Fibroblast of lung (primary cell): Measurements from ENCODE around the gene SPINK5. TPM values are rescaled to one million over a fixed set of nuclear protein-coding genes. Genes with fewer than 3 reads are reported as not detected.
A peak's percentile ranks its signal among the peaks of the same experiment; 100 is the strongest.

Experiments
- DNase-seq, 2 donors: peaks; one replicate each; pipeline versions ENCODE4 v3.0.0 to v3.0.0-alpha.2; 2010; ENCODE audit warnings: low read depth in 2 of 2
- H2AFZ ChIP-seq: 2 replicates; pipeline ENCODE4 v1.5.1; 2012; ENCODE audit warnings: low read length, control low read depth, inconsistent platforms
- H3K27ac ChIP-seq: 2 replicates; pipeline ENCODE4 v1.5.1; 2011; ENCODE audit warnings: low read length, control low read depth; ENCODE audit not compliant: insufficient read depth
- H3K27me3 ChIP-seq: 2 replicates; pipeline ENCODE4 v1.5.1; 2011; ENCODE audit warnings: mild to moderate bottlenecking, low read length; ENCODE audit not compliant: control insufficient read depth, insufficient read depth
- H3K36me3 ChIP-seq: 2 replicates; pipeline ENCODE4 v1.5.1; 2011; ENCODE audit warnings: low read length; ENCODE audit not compliant: control insufficient read depth, insufficient read depth
- H3K4me1 ChIP-seq: 2 replicates; pipeline ENCODE4 v1.5.1; 2011; ENCODE audit warnings: low read length; ENCODE audit not compliant: control insufficient read depth, insufficient read depth; ENCODE audit errors: extremely low read depth
- H3K4me2 ChIP-seq: 2 replicates; pipeline ENCODE4 v1.5.1; 2011; ENCODE audit warnings: low read length, control low read depth; ENCODE audit not compliant: insufficient read depth; ENCODE audit errors: extremely low read depth
- H3K4me3 ChIP-seq, 4 experiments: fragments of 200-600 bp in 1 of 4; sonication (generic) in 1 of 4; replicated peaks in 1 of 4; 2 replicates each; pipeline ENCODE4 v1.5.1; 2011 to 2016; ENCODE audit warnings: low read length in 4 of 4, low read depth in 3 of 4, mild to moderate bottlenecking in 3 of 4, control low read depth in 2 of 4, inconsistent platforms in 1 of 4, mixed read lengths in 1 of 4; ENCODE audit not compliant: insufficient read depth in 1 of 4; ENCODE audit errors: control extremely low read depth in 1 of 4
- H3K79me2 ChIP-seq: 2 replicates; pipeline ENCODE4 v1.5.1; 2012; ENCODE audit warnings: mild to moderate bottlenecking, low read length, inconsistent platforms; ENCODE audit not compliant: control insufficient read depth, insufficient read depth
- H3K9ac ChIP-seq: 2 replicates; pipeline ENCODE4 v1.5.1; 2011; ENCODE audit warnings: mild to moderate bottlenecking, low read length, control low read depth; ENCODE audit not compliant: insufficient read depth
- H3K9me3 ChIP-seq: 2 replicates; pipeline ENCODE4 v1.5.1; 2012; ENCODE audit warnings: low read depth, low read length; ENCODE audit not compliant: control insufficient read depth, insufficient read depth
- H4K20me1 ChIP-seq: 2 replicates; pipeline ENCODE4 v1.5.1; 2011; ENCODE audit warnings: low read length; ENCODE audit not compliant: control insufficient read depth, insufficient read depth; ENCODE audit errors: extremely low read depth
- EZH2 ChIP-seq: IDR thresholded peaks from 2 replicates; pipeline ENCODE4 v1.5.1; 2012; ENCODE audit warnings: low read length, control low read depth, mild to moderate bottlenecking; ENCODE audit errors: missing control alignments
- polyA minus RNA-seq: library from RNA; depleted of rRNA, polyadenylated mRNA; stranded (reverse); fragments of >200 nt; gene quantifications from 2 replicates; pipeline ENCODE4 v1.2.3, GENCODE V29; 2011; ENCODE audit warnings: low replicate concordance
- polyA plus RNA-seq, 2 donors: library from polyadenylated mRNA; depleted of rRNA in 1 of 2; stranded (reverse) in 1 of 2; unstranded in 1 of 2; fragments of >200 nt; gene quantifications; 2 replicates each; pipeline ENCODE4 v1.2.1, GENCODE V29; 2011 to 2012; ENCODE audit warnings: missing spikeins in 1 of 2
- total RNA-seq: library from RNA; depleted of rRNA; stranded (reverse); fragments of >200 nt; gene quantifications from 2 replicates; pipeline ENCODE4 v1.2.1, GENCODE V29; 2014
- TF ChIP-seq, protein P1 (sequence below), 2 donors: IDR thresholded peaks in 1 of 2; conservative IDR thresholded peaks in 1 of 2; 1 replicate in 1 of 2; 2 replicates in 1 of 2; pipeline ENCODE4 v1.5.1; 2011 to 2012; ENCODE audit warnings: low read length in 2 of 2, control low read depth in 1 of 2, inconsistent platforms in 1 of 2, low read depth in 1 of 2, mild to moderate bottlenecking in 1 of 2

The SPINK5 gene
- total RNA-seq (not detected in 2 replicates), polyA plus RNA-seq (not detected in 2 replicates), polyA minus RNA-seq (not detected in 2 replicates)
- not detected in 2 replicates for polyA plus RNA-seq (2012)

- Histone ChIP-seq H3K9me3 (no peaks in the 10 kb centered on the region), H4K20me1 (no peaks in the 10 kb centered on the region), H2AFZ (no peak within 1 kb of the TSS), H3K9ac (no peak within 1 kb of the TSS), H3K4me1 (no peaks in the 10 kb centered on the region), H3K4me2 (no peak within 1 kb of the TSS), H3K27me3 (no peaks in the 10 kb centered on the region), H3K36me3 (no peaks in the 10 kb centered on the region), H3K79me2 (no peaks in the 10 kb centered on the region), H3K27ac (no peak within 1 kb of the TSS), H3K4me3 (no peak within 1 kb of the TSS)
- TF ChIP-seq, protein P1, sequence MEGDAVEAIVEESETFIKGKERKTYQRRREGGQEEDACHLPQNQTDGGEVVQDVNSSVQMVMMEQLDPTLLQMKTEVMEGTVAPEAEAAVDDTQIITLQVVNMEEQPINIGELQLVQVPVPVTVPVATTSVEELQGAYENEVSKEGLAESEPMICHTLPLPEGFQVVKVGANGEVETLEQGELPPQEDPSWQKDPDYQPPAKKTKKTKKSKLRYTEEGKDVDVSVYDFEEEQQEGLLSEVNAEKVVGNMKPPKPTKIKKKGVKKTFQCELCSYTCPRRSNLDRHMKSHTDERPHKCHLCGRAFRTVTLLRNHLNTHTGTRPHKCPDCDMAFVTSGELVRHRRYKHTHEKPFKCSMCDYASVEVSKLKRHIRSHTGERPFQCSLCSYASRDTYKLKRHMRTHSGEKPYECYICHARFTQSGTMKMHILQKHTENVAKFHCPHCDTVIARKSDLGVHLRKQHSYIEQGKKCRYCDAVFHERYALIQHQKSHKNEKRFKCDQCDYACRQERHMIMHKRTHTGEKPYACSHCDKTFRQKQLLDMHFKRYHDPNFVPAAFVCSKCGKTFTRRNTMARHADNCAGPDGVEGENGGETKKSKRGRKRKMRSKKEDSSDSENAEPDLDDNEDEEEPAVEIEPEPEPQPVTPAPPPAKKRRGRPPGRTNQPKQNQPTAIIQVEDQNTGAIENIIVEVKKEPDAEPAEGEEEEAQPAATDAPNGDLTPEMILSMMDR (conservative IDR thresholded peaks at IDR 0.05 in 1 of 2, IDR thresholded peaks at IDR 0.05 in 1 of 2; ENCODE audit: low read depth in 1 of 2, low read length in 2 of 2): no peak
- no peak for TF ChIP-seq EZH2
- DNase-seq: no peak
These were observed at the start of gene SPINK5 for GRCh38 chr5:148063861-148064260. SPINK5 (plus strand) TSS chr5:148063980; CDS start chr5:148064045, 65 bp downstream.

GRCh38 chr5:148014276-148014675 is 49.5 kb upstream of the SPINK5 start:
- Histone ChIP-seq H3K79me2 (no peaks in the 10 kb centered on the region), H3K36me3 (no peaks in the 10 kb centered on the region), H3K4me3 (no peak overlapping the region), H3K9ac (no peak overlapping the region), H4K20me1 (no peaks in the 10 kb centered on the region), H3K4me2 (no peak overlapping the region), H2AFZ (no peak overlapping the region), H3K9me3 (no peaks in the 10 kb centered on the region), H3K4me1 (no peaks in the 10 kb centered on the region), H3K27me3 (no peaks in the 10 kb centered on the region), H3K27ac (no peak overlapping the region)
- peak in 1 of 2 donors; percentile 58 for DNase-seq
- TF ChIP-seq EZH2: no peak
- TF ChIP-seq, protein P1 (conservative IDR thresholded peaks at IDR 0.05 in 1 of 2, IDR thresholded peaks at IDR 0.05 in 1 of 2; ENCODE audit: low read depth in 1 of 2, low read length in 2 of 2): no peak

- TF ChIP-seq EZH2: no peak
- TF ChIP-seq, protein P1 (conservative IDR thresholded peaks at IDR 0.05 in 1 of 2, IDR thresholded peaks at IDR 0.05 in 1 of 2; ENCODE audit: low read depth in 1 of 2, low read length in 2 of 2): no peak
- H3K4me3 ChIP-seq: no peak overlapping the region
- no peaks in the 10 kb centered on the region for H3K4me1 ChIP-seq
- no peak for DNase-seq
- H3K9me3 ChIP-seq: no peaks in the 10 kb centered on the region
- H3K36me3 ChIP-seq: no peaks in the 10 kb centered on the region
- no peak overlapping the region for H3K4me2 ChIP-seq
- no peaks in the 10 kb centered on the region for H3K79me2 ChIP-seq
- H3K27me3 ChIP-seq: no peaks in the 10 kb centered on the region
- H3K27ac ChIP-seq: no peak overlapping the region
- H2AFZ ChIP-seq: no peak overlapping the region
- no peaks in the 10 kb centered on the region for H4K20me1 ChIP-seq
- no peak overlapping the region for H3K9ac ChIP-seq
These were observed 43.4 kb upstream of the SPINK5 start for GRCh38 chr5:148020257-148020988.
